HG03108 (cell line): Measurements from ENCODE around the gene SMG1.
"Not testable (repeated sequence)": the region's sequence is repeated elsewhere in the genome, so short reads cannot be mapped to it uniquely, and the experiment has no call there.

Experiments
- ATAC-seq: cut with Tn5 transposase; IDR thresholded peaks from one replicate; pipeline ENCODE4 v1.9.1; 2021; ENCODE audit warnings: moderate library complexity; ENCODE audit not compliant: unreplicated experiment

The SMG1 gene

DNA sequence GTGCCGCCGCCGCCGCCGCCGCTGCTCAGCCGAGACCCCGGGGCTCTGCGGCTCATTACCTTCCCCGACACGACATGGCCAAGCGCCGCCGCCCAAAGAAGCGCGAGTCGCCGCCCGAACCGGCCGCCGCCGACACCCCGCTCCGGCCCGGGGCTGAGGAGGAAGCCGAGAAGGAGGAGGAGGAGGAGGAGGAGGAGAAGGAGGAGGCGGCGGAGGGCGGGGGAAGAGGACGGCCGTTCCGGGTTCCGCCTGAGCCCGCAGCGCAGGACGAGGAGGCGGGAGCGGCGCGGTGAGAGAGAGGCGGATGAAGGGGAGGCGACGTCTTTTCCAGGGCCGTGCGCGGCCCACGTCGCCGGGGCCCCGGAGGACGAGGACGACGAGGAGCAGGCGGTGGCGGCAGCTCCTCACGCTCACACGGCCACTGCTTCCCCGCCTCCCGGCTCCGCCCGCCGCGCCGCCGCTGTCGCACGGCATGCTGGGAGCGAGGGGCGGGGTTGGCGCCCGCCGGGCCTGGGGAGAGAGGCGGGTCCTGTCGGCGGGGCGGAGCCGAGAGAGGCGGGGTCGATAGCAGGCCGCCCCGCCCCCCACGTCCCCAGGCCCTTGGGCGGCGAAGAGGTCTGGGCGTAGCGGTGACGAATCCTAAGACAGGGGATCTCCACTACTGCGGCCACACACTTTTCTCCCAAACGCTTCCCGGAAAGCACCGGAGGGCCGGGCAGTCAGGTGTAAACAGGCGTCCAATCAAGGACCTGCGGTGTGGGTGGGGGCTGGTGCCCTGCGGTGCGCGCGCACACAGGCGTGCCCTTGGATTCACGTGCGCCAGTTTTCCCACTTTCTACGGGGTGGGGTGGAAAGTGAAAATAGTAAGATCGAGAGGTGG lies at the start of gene SMG1:
Gene SMG1 (minus strand): TSS at position 423 of the 880 bp plus-strand sequence. CDS start 367 bp downstream, at position 56.
- ATAC-seq = peak; percentile 88

DNA sequence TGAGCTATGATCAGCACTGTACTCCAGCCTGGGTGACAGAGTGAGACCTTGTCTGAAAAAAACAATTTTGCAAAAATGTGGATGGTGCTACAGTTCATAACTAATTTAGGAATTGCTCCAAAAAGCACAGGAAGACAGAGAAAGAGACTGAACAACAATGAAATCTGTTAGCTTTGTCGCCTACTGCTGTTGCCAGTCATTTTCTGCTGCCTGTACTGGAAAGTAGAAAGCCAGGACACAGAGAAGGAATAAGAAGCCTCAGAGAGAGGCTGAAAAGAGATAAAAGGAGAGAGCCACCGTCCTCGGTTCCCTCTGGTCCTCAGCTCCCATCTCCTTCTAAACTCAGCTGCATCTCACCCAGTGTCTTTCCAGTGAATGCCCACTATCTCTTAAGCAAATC lies 48.9 kb upstream of the SMG1 start:
- no peak for ATAC-seq

DNA sequence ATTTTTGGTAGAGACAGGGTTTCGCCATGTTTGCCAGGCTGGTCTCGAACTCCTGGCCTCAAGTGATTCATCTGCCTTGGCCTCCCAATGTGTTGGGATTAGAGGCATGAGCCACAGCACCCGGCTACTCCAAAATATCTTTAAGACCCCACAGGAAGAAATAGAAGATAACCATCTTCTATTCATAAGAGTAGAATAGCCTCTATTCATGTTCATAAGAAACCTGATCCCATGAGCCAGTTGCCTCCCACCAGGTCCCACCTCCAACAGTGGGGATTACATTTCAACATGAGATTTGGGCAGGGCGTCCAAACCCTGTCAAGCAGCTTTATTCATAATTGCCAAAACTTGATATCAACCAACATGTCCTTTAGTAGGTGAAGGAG lies 43.6 kb upstream of the SMG1 start:
- no peak for ATAC-seq

DNA sequence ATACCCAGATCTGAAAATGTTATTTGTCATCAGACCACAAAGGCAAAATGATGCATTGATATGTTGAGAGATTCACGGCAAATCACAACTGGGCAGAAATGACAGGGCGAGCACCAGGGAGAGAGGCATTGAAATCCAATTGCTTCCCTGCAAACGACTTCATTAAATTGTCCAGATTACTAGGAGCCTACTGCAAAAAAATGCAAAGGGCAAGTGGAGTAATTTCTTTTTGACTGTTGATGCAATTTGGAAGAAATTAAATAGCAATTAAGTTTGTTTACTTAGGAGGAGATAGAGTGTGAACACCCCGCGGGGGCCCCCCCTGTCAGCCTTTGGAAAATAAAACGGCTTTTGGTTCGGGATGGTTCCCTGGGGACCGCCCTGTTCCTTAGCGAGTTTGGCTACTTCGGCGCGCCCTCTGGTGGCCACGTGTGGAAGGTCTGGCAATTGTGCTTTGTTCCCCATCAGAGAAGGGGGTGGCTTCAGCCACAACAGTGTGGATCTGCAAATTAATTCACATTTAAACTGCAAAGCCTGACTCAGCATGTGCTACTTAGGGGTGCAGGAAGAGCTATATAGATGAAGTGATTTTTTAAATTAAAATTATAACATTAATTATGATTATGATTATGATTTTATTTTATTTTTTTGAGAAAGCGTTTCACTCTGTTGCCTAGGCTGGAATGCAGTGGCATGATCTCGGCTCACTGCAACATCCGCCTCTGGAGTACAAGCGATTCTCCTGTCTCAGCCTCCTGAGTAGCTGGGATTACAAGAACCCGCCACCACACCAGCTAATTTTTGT lies 43.0 kb upstream of the SMG1 start:
- ATAC-seq = no peak

DNA sequence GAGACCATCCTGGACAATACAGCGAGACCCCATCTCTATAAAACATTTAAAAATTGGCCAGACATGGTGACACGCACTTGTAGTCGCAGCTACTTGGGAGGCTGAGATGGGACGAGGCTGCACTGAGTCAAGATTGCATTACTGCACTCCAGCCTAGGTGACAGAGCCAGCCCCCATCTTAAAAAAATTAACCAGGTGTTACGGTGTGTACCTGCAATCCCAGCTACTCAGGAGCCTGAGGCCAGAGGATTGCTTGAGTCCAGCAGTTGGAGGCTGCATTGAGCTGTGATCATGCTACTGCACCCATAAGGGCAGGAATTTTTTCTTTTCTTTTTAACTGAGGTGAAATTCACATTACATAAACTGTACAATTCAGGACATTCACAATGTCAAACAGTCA lies 40.6 kb upstream of the SMG1 start:
- ATAC-seq = no peak

DNA sequence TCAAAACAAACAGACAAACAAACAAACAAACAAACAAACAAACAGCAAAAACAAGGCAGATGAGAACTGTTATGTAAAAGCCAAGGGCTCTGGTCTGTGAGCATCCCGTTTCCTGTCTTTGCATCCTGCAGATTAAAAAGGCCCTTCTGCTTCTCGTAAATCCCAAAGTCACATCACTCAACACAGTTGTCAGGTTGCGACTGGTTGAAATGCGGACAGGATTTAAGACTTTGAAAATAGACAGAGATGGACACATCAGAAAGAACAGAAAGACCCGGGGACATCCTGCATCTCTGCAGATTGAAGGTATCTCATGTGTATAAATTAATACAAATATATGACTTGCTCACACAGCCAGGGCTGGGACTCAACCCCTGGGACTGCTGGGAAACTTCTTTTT lies 39.3 kb upstream of the SMG1 start:
- no peak for ATAC-seq

DNA sequence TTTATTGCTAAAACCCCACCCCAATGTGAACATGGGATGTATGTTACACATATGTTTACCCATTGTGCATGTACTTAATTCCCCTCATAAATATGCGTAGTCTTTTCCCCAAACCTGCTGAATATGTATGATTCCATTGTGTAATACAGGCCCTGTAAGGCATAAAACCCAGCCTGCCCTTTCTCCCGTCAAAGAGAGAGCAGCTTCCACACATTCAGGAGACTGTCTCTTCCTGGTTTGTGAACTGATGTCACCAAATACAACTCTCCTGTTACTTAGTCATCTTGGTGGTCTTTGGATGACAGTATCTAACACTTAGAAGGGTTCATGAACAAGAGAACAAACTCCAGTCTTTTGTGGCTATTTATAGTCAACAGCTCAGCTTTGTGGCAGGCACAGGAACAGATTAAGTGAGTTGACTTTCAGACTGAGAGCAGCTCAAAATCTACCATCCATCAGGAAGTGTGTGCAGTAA lies 32.9 kb upstream of the SMG1 start:
- no peak for ATAC-seq

DNA sequence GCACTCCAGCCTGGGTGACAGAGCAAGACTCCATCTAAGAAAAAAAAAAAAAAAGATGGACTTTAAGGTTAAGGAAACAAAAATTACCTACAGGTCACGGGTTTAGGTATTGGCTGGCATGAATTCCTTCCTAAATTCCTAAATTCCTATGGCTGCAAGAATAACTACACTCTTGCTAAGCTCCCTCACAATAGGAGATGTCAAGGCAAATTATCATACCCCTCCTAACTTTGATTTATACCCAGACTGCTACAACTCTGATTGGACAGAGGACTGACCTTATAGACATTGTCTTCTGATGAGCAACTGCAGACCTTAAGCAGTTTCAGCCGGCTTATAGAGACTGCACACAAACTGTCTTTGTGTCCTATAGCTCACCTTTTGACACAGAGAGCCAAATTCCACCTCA lies 32.4 kb upstream of the SMG1 start:
- no peak for ATAC-seq

DNA sequence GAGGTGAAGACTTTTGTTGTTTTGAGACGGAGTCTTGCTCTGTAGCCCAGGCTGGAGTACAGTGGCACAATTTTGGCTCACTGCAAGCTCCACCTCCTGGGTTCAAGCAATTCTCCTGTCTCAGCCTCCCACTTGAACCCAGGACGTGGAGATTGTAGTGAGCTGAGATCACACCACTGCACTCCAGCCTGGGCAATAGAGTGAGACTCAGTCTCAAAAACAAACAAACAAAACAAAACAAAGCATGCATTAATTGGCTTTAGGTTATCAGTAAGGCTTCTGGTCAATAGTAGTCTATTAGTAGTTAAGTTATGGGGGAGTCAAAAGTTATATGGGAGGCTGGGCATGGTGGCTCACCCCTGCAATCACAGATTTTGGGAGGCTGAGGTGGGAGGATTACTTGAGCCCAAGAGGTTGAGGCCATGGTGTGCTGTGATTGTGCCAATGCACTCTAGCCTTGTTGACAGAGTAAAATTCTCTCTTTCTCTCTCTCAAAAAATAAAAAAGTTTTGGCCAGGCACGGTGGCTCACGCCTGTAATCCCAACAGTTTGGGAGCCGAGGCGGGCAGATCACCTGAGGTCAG lies 30.5 kb upstream of the SMG1 start:
- ATAC-seq = not testable (repeated sequence)

DNA sequence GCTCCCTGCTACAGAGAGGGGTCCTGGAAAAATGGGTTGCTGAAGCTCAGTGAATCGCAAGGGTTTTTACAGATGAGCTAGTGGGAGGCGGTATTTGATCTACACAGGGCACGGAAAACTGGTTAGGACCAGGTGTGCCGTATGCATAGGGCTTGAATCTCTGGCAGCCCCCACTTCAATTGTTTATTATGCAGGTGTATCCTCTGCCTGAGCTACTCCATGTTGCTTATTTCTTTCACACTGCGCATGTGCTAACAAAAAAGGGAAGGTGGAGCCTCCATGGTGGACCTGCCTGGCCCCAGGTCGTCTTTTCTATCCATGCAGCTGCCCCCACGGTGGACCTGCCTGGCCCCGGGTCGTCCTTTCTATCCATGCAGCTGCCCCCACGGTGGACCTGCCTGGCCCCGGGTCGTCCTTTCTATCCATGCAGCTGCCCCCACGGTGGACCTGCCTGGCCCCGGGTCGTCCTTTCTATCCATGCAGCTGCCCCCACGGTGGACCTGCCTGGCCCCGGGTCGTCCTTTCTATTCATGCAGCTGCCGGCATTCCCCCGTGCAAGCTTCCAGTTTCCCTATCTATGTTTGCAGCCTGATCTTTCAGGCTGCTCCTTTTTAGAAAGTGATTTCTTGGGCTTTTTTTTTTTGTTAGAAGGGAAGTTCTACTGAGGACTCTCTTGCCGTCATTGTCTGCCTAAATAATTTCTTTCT lies 29.8 kb upstream of the SMG1 start:
- not testable (repeated sequence) for ATAC-seq

DNA sequence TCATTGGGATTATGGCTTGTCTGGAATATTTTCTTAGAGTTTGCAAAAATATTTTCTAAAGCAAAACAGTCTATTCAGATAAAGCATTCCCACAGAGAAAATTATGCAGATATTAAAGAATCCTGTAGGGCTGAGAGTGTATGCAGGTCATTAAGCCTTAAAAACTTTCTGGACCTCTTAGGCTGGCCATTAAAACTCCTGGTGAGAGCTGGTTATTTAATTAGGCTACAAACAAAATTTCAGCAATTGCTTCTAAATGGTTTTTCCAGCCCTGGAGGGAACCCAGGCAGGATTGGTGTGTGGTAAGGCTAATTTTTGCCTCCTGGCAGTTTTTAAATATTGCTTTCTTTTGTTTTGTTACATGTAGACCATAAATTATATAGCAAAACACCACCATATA lies 27.3 kb upstream of the SMG1 start:
- no peak for ATAC-seq

DNA sequence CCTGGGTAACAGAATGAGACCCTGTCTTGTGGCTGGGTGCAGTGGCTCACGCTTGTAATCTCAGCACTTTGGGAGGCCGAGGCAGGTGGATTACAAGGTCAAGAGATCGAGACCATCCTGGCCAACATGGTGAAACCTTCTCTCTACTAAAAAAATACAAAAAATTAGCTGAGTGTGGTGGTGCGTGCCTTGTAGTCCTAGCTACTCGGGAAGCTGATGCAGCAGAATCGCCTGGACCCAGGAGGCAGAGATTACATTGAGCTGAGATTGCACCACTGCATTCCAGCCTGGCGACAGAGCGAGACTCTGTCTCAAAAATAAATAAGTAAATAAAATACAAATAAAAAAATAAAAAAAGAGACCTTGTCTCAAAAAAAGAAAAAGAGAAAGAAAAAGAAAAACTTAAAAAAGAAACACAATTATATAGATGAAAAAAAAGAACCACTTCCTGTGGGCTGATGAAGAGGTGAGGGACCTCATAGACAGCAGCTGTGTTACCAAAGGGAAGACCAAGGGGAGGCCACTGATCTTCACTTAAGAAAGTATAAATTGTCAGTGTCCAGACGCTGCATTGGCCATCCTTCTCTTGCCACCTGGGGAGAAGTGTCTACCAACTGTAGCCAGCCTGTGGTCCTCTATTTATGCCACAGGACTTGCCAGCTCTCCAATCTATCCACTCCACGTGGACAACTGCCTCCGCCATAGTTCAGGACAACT lies 24.4 kb upstream of the SMG1 start:
- ATAC-seq = no peak

DNA sequence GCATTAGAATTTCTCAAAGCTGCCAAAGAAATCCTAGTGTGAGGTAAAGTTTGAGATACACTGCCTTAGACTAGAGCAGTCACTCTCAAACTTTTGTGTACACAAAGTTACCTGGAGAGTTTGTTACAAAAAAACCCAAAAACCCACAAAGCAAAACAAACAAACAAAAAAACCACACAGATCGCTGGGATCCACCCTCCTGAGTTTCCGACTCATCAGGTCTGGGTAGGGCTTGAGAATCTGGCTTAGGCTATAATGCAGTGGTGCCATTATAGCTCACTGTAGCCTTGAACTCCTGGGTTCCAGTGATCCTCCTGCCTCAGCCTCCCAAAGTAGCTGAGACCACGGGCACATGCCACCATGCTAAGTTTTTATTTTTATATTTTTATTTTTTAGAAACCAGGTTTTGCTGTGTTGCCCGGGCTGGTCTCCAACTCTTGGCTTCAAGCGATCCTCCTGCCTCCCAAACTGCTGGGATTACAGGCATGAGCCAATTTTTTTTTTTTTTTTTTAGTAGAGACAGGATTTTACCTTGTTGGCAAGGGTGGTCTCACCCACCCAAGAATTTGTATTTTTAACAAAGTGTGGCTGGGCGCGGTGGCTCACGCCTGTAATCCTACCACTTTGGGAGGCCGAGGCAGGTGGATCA lies 22.3 kb upstream of the SMG1 start:
- no peak for ATAC-seq

DNA sequence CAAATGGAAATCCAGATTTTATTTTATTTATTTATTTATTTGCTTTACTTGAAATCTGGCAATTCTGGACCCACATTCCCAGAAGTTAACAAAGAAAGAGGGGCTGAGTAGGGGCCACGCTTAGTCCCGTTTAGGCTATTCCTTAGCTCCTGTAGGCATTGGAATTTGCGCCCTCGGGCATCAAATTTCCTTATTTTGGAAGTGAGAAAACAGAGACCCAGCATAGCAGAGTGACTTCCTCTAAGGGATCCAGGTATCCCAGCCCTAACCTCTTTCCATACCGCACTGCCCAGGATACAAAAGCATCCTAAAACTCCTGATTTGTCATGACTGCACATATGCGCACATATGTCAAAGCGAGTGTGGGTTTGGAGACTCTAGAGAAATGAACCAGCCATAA lies 19.0 kb upstream of the SMG1 start:
- ATAC-seq = no peak

DNA sequence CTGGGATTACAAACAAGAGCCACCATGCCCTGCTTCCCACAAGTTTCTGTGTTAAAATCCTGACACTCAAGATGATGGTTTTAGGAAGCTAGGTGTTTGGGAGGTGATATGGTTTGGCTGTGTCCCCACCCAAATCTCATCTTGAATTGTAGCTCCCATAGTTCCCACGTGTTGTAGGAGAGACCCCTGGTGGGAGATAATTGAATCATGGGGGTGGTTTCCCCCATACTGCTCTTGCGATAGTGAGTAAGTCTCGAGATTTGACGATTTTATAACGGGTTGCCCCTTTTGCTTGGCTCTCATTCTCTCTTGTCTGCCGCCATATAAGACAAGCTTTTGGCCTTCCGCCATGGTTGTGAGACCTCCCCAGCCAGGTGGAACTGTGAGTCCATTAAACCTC lies 17.2 kb upstream of the SMG1 start:
- ATAC-seq = no peak

DNA sequence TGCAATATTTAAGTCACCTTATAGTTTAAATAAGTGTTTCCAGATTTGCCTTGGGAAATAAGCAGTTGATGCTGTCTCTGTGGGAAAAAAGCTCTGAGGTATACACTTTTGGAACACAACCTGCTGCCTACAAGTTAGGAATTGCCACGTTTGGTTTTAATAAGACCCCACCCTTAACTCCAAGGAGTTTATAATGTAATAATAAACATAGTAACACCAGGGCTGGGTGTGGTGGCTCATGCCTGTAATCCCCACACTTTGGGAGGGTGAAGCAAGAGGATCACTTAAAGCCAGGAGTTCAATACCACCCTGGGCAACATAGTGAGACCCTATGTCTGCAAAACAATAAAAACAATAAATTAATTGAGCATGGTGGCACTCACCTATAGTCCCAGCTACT lies 15.9 kb upstream of the SMG1 start:
- no peak for ATAC-seq

DNA sequence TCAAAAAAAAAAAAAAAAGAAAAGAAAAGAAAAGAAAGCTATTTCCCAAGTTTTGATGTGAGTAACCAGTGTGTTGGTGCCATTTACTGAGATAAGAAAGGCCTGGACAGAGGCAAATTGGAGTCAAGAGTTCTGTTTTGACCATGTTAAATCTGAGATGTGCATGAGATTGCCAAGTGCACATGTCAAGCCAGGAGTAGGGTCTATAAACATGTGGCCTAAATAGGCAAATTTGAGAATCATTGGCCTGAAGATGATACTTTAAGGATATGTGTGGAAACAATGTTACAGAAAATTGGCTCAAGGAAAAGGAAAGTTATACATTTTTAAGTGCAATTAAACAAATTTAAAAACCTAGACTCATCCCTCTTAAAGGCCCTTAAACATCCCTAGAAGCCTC lies 15.3 kb upstream of the SMG1 start:
- no peak for ATAC-seq

DNA sequence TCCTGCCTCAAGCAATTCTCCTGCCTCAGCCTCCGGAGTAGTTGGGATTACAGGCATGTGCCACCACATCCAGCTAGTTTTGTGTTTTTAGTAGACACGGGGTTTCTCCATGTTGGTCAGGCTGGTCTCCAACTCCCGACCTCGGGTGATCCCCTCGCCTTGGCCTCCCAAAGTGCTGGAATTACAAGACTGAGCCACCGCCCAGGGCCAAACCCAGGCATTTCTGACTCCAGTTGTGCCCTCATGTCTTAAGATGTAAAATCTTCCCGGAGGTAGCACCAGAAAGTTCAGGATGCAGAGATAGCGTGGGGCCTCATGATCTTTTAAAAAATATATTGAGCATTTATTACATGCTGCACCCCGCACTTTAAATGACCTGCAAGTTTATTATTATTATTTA lies 12.8 kb upstream of the SMG1 start:
- no peak for ATAC-seq

DNA sequence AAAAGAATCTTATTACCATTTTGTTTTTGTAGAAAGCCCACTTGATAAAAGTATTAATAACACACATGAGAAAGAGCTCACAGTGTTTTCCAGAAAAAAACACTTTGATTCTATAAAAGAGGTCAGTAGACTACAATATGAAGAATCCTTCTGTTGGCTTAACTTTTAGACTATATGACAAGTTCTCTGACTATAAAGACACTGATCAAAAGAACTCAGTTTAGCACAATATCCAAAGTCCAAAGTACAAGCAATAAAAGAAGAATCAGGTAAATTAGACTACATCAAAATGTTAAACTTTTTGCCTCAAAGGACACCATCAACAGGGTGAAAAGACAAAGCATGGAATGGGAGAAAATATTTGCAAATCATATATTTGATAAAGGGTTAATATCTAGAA lies 11.2 kb upstream of the SMG1 start:
- ATAC-seq = no peak
